HepG2 (cell line): ENCODE data around the gene WDR11. TPM values are rescaled to one million over a fixed set of nuclear protein-coding genes. Genes with fewer than 3 reads are reported as not detected.

Experiments used
- ATAC-seq: fragments of 200-7000 bp; cut with Tn5 transposase; 3 replicates; pipeline ENCODE4 v1.9.1; 2020; ENCODE audit warnings: mild to moderate bottlenecking, moderate library complexity
- BruUV-seq: library from RNA; stranded (reverse); fragments of 400-500 nt; replicated peaks from 2 replicates; lab custom pipeline; 2021; lab: Mats Ljungman, UMichigan
- CTCF ChIA-PET: fragments of 300-600 bp; formaldehyde crosslinking; extraction: SDS; loops from one replicate; lab custom pipeline; 2021; ENCODE audit warnings: low total read pairs, inconsistent platforms, low intra/inter-chr PET ratio; lab: Yijun Ruan, JAX
- POLR2A ChIA-PET: fragments of 350-600 bp; sonication (Branson Sonifier 250); formaldehyde crosslinking; loops from one replicate; lab custom pipeline; 2020; ENCODE audit warnings: antibody characterized with exemption, inconsistent platforms; lab: Yijun Ruan, JAX
- DNase-seq: peaks from one replicate; pipeline ENCODE4 v3.0.0-alpha.2; 2015; ENCODE audit warnings: low spot score
- FAIRE-seq: peaks from 3 replicates; lab custom pipeline; 2011; peaks lifted over from hg19 to GRCh38; lab: Jason Lieb, UNC
- H2AFZ ChIP-seq: one replicate; pipeline ENCODE4 v1.6.1; 2011; ENCODE audit warnings: low read length, inconsistent platforms
- H3K27ac ChIP-seq: fragments of 300-600 bp; 3 replicates; pipeline ENCODE4 v1.8.0; 2011; ENCODE audit warnings: mixed run types, mild to moderate bottlenecking, mixed read lengths, low read length, inconsistent platforms; ENCODE audit not compliant: insufficient read depth; ENCODE audit errors: extremely low read length
- H3K27me3 ChIP-seq, 2 experiments: fragments of 200-600 bp in 1 of 2; 2 replicates in 1 of 2; 3 replicates in 1 of 2; pipeline versions ENCODE4 v1.6.0 to v1.8.0; 2011; ENCODE audit warnings: low read length in 2 of 2, mild to moderate bottlenecking in 2 of 2, moderate library complexity in 2 of 2, inconsistent platforms in 1 of 2; ENCODE audit not compliant: insufficient read depth in 2 of 2, control insufficient read depth in 1 of 2
- H3K36me3 ChIP-seq, 2 experiments: fragments of 200-600 bp in 1 of 2; replicated peaks in 1 of 2; 2 replicates in 1 of 2; 3 replicates in 1 of 2; pipeline versions ENCODE4 v1.5.1 to v1.8.0; 2011; ENCODE audit warnings: low read length in 2 of 2, inconsistent platforms in 1 of 2; ENCODE audit not compliant: insufficient read depth in 2 of 2, control insufficient read depth in 1 of 2
- H3K4me1 ChIP-seq: 2 replicates; pipeline ENCODE4 v1.5.1; 2012; ENCODE audit warnings: low read length, inconsistent platforms; ENCODE audit not compliant: insufficient read depth
- H3K4me2 ChIP-seq: 2 replicates; pipeline ENCODE4 v1.6.0; 2011; ENCODE audit warnings: low read depth, low read length, inconsistent platforms
- H3K4me3 ChIP-seq, 3 experiments: fragments of 200-600 bp in 1 of 3; sonication (generic), shearing (Covaris generic) in 1 of 3; replicated peaks in 1 of 3; 2 replicates each; pipeline ENCODE4 v1.5.1; 2011 to 2016; ENCODE audit warnings: low read length in 3 of 3, inconsistent platforms in 2 of 3, low read depth in 2 of 3, mild to moderate bottlenecking in 2 of 3, control low read depth in 1 of 3, mixed read lengths in 1 of 3; ENCODE audit not compliant: insufficient read depth in 1 of 3
- H3K79me2 ChIP-seq: one replicate; pipeline ENCODE4 v1.6.1; 2011; ENCODE audit warnings: low read length, inconsistent platforms; ENCODE audit not compliant: insufficient read depth
- H3K9ac ChIP-seq: 2 replicates; pipeline ENCODE4 v1.6.0; 2011; ENCODE audit warnings: mild to moderate bottlenecking, low read depth, low read length, inconsistent platforms; ENCODE audit not compliant: insufficient read depth
- H3K9me3 ChIP-seq: 2 replicates; pipeline ENCODE4 v1.5.1; 2012; ENCODE audit warnings: mild to moderate bottlenecking, low read length
- H4K20me1 ChIP-seq: 2 replicates; pipeline ENCODE4 v1.6.0; 2011; ENCODE audit warnings: inconsistent platforms, mild to moderate bottlenecking, low read length, moderate library complexity; ENCODE audit not compliant: insufficient read depth
- DR1 ChIP-seq: sonication (generic); formaldehyde crosslinking; IDR thresholded peaks from 2 replicates; pipeline ENCODE4 v1.8.0; 2021; ENCODE audit warnings: mild to moderate bottlenecking, missing genetic modification reagents, inconsistent platforms
- E2F1 ChIP-seq: sonication (generic); formaldehyde crosslinking; IDR thresholded peaks from 2 replicates; pipeline ENCODE4 v1.5.0; 2020; ENCODE audit warnings: missing genetic modification reagents
- MXD1 ChIP-seq: sonication (generic); formaldehyde crosslinking; IDR thresholded peaks from 2 replicates; pipeline ENCODE4 v1.4.0; 2020; ENCODE audit warnings: mild to moderate bottlenecking, missing genetic modification reagents
- RFX1 ChIP-seq: fragments of 450-650 bp; IDR thresholded peaks from 2 replicates; pipeline ENCODE4 v1.6.1; 2017
- ZBTB39 ChIP-seq: sonication (generic); formaldehyde crosslinking; IDR thresholded peaks from 2 replicates; pipeline ENCODE4 v1.5.0; 2020; ENCODE audit warnings: missing genetic modification reagents
- WGBS: methylation state at CpG from one replicate; pipeline ENCODE4 v1.1.6; 2017; ENCODE audit warnings: low lambda C conversion rate; 5-methylcytosine and 5-hydroxymethylcytosine counted together
- in situ Hi-C: cut with HindIII; loops from 2 replicates; pipeline ENCODE4 v1.10.0; 2017; ENCODE audit warnings: low pct_unique_long_range_greater_than_20kb; ENCODE audit not compliant: extremely low pct_ligation_motif_present
- intact Hi-C: fragments of 100-400 bp; cut with micrococcal nuclease; formaldehyde crosslinking; loops from one replicate; pipeline ENCODE4 v1.10.0; 2022; ENCODE audit not compliant: unreplicated experiment
- polyA plus RNA-seq, 8 experiments: library from polyadenylated mRNA; depleted of rRNA in 3 of 8; stranded (reverse) in 7 of 8; unstranded in 1 of 8; fragments of >200 nt; fragmentation: Illumina TruSeq in 4 of 8; extraction: Trizol in 4 of 8; gene quantifications; 2 replicates each; pipeline versions ENCODE4 v1.2.1 to v1.2.3, GENCODE V29; 2011 to 2016; ENCODE audit warnings: low read depth in 4 of 8, missing spikeins in 1 of 8, mixed read lengths in 1 of 8; ENCODE audit not compliant: insufficient read depth in 1 of 8
- total RNA-seq, 5 experiments: library from RNA; depleted of rRNA; stranded (reverse); fragments of >200 nt; fragmentation: Illumina TruSeq; extraction: Trizol; gene quantifications; 2 replicates each; pipeline ENCODE4 v1.2.3, GENCODE V29; 2016; ENCODE audit warnings: low read depth in 1 of 5
- TF ChIP-seq, protein P1 (sequence below): sonication (generic); formaldehyde crosslinking; conservative IDR thresholded peaks from 2 replicates; pipeline ENCODE4 v1.4.0; 2020; ENCODE audit warnings: missing genetic modification reagents
- TF ChIP-seq, protein P2 (sequence below): sonication (generic); formaldehyde crosslinking; IDR thresholded peaks from 2 replicates; pipeline ENCODE4 v1.4.0; 2020; ENCODE audit warnings: missing genetic modification reagents, borderline replicate concordance

WDR11 gene
- total and polyA plus RNA-seq, 2 of the 13 experiments (the other 11 are each of a cell fraction or from before 2014, with no cell fraction given) = 38.0 to 45.2 TPM

- intact Hi-C loops = no loop called here
- ChIA-PET CTCF (no interaction called here), POLR2A (no interaction called here)
- BruUV-seq = no TSS peak
- no peaks in the 10 kb centered on the region for H3K9me3 ChIP-seq
- H4K20me1 ChIP-seq = no peaks in the 10 kb centered on the region
- no peak overlapping the region for H3K9ac ChIP-seq
- H3K4me1 ChIP-seq = no peaks in the 10 kb centered on the region
- no peaks in the 10 kb centered on the region for H3K36me3 ChIP-seq
- no peak for DNase-seq
- no peak overlapping the region for H3K27ac ChIP-seq
- no peak overlapping the region for H3K4me2 ChIP-seq
- no peak for TF ChIP-seq E2F1 (CRISPR knock-in tag)
- TF ChIP-seq, protein P1, sequence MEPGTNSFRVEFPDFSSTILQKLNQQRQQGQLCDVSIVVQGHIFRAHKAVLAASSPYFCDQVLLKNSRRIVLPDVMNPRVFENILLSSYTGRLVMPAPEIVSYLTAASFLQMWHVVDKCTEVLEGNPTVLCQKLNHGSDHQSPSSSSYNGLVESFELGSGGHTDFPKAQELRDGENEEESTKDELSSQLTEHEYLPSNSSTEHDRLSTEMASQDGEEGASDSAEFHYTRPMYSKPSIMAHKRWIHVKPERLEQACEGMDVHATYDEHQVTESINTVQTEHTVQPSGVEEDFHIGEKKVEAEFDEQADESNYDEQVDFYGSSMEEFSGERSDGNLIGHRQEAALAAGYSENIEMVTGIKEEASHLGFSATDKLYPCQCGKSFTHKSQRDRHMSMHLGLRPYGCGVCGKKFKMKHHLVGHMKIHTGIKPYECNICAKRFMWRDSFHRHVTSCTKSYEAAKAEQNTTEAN (CRISPR knock-in tag) = no peak
- TF ChIP-seq DR1 (CRISPR knock-in tag) = no peak
- TF ChIP-seq MXD1 (CRISPR knock-in tag) = no peak
- TF ChIP-seq, protein P2, sequence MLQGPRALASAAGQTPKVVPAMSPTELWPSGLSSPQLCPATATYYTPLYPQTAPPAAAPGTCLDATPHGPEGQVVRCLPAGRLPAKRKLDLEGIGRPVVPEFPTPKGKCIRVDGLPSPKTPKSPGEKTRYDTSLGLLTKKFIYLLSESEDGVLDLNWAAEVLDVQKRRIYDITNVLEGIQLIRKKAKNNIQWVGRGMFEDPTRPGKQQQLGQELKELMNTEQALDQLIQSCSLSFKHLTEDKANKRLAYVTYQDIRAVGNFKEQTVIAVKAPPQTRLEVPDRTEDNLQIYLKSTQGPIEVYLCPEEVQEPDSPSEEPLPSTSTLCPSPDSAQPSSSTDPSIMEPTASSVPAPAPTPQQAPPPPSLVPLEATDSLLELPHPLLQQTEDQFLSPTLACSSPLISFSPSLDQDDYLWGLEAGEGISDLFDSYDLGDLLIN (CRISPR knock-in tag) = no peak
- TF ChIP-seq RFX1 = no peak
- TF ChIP-seq ZBTB39 = no peak
- no peaks in the 10 kb centered on the region; a peak in 1 of 5 replicates for H3K27me3 ChIP-seq
- ATAC-seq = no peak
- WGBS = 11% methylated on average over 3 of the region's 3 CpGs
- H3K79me2 ChIP-seq = no peaks in the 10 kb centered on the region
- H3K4me3 ChIP-seq = no peak overlapping the region
- no peak for FAIRE-seq
- in situ Hi-C loops = no loop called here
- H2AFZ ChIP-seq = no peak overlapping the region
Measured at GRCh38 chr10:120802935-120803334, 48.2 kb upstream of the WDR11 start.
